ENCODE measurements around the gene UBASH3A.

UBASH3A gene

DNA sequence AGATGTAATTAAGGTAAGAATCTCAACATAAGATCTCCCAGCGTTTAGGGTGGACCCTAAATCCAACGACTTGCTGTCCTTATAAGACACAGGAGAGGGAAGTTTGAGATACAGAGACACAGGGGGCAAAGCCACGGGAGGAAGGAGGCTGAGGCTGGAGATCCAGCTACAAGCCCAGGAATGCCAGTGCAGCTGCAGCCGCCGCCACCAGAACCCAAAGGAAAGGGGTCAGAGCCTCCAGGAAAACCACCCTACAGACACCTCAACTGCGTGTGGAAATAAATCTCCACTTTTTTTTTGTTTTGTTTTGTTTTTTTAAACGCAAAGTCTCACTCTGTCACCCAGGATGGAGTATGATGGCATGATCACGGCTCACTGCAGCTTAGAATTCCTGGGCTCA, 25.3 kb upstream of the UBASH3A start:
- intact Hi-C loops (cut with DNase I; ENCODE audit: low total_unique reads) = no loop called here
- peak in 1 of 2 donors; percentile 3 for DNase-seq
- Histone ChIP-seq H3K27me3 (peaks cover 0 to 46% of the 10 kb centered on the region in 2 donors), H3K27ac (no peak overlapping the region), H3K9me3 (peaks cover 0 to 16% (median 15%) of the 10 kb centered on the region in 3 donors), H3K4me1 (no peaks in the 10 kb centered on the region), H3K4me3 (no peak overlapping the region), H3K36me3 (no peaks in the 10 kb centered on the region)
- TF ChIP-seq, protein P1, sequence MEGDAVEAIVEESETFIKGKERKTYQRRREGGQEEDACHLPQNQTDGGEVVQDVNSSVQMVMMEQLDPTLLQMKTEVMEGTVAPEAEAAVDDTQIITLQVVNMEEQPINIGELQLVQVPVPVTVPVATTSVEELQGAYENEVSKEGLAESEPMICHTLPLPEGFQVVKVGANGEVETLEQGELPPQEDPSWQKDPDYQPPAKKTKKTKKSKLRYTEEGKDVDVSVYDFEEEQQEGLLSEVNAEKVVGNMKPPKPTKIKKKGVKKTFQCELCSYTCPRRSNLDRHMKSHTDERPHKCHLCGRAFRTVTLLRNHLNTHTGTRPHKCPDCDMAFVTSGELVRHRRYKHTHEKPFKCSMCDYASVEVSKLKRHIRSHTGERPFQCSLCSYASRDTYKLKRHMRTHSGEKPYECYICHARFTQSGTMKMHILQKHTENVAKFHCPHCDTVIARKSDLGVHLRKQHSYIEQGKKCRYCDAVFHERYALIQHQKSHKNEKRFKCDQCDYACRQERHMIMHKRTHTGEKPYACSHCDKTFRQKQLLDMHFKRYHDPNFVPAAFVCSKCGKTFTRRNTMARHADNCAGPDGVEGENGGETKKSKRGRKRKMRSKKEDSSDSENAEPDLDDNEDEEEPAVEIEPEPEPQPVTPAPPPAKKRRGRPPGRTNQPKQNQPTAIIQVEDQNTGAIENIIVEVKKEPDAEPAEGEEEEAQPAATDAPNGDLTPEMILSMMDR (IDR thresholded peaks at IDR 0.05) = no peak

DNA sequence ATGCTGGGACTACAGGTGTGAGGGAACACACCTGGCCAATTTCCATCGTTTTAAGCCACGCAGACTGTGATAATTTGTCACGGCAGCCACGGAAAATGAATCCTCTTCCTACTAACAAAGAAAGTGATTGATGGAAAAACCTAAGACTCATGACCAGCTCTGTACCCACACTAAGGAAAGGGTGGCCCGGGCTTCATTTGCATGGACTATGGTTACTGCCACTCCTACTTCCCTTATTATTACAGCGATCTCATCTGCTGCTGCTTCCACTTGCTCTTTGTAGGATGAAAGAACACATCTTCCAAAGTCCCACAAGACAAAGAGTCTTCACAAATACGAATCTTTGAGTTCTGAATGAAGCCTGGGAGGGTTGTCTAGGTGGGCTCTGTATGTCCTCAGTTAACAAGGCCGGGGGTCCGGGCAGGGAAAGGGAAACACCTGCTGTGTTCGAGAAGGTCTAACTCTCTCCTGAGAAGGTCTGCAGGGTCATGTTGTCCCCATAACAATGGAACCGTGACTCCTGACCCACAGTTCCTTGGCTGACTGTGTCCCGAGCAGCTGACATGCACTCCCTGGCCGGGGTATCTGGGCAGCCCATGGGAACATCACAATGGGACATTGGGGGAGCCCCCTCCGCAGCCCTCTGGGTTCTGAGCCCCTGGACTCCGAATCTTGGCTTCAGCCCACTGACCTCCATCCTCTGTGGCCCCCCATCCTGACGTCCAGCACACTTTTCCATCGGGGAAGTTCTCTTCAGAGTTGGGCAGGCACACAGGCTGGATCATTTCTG, 24.1 kb upstream of the UBASH3A start:
- Histone ChIP-seq H3K27ac (no peak overlapping the region), H3K9me3 (peaks cover 0 to 16% (median 15%) of the 10 kb centered on the region in 3 donors), H3K27me3 (peaks cover 0 to 38% of the 10 kb centered on the region in 2 donors), H3K36me3 (no peaks in the 10 kb centered on the region), H3K4me3 (no peak overlapping the region), H3K4me1 (no peaks in the 10 kb centered on the region)
- TF ChIP-seq, protein P1 (IDR thresholded peaks at IDR 0.05) = no peak
- intact Hi-C loops (cut with DNase I; ENCODE audit: low total_unique reads) = no loop called here
- DNase-seq = peak in 1 of 2 donors; percentile 32

DNA sequence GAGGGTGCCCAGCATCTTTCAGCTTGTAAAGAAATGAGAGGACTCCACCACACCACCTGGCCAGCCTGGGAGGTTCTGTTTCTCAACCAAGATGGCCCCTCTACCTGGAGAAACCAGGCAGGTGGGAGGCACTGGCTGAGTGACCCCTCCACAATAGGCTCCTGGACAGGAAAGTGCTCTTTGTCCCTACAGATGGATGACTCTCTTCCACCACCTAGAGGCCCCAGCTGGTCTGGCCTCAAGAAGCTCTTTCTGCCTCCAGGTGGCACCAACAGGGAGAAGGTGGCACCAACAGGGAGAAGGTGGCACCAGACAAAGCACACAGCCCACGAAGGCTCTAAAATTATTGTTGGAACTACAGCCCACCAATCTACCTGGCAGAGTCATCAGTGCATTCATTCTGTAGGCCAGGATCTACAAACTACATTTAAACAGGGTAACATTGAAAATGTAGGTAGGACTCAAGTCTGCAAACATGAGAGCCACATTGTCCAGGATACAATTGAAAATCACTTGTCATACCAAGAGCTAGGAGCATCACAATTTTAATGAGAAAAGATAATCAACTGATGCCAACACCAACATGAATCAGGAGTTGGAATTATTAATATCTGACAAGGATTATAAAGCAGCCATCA, 22.2 kb upstream of the UBASH3A start:
- H3K27me3 ChIP-seq = peaks cover 0 to 26% of the 10 kb centered on the region in 2 donors
- H3K27ac ChIP-seq = no peak overlapping the region
- intact Hi-C loops (cut with DNase I; ENCODE audit: low total_unique reads) = no loop called here
- TF ChIP-seq, protein P1 (IDR thresholded peaks at IDR 0.05) = no peak
- H3K4me1 ChIP-seq = no peaks in the 10 kb centered on the region
- peaks cover 0 to 16% (median 15%) of the 10 kb centered on the region in 3 donors for H3K9me3 ChIP-seq
- H3K36me3 ChIP-seq = no peaks in the 10 kb centered on the region
- no peak for DNase-seq
- no peak overlapping the region for H3K4me3 ChIP-seq

DNA sequence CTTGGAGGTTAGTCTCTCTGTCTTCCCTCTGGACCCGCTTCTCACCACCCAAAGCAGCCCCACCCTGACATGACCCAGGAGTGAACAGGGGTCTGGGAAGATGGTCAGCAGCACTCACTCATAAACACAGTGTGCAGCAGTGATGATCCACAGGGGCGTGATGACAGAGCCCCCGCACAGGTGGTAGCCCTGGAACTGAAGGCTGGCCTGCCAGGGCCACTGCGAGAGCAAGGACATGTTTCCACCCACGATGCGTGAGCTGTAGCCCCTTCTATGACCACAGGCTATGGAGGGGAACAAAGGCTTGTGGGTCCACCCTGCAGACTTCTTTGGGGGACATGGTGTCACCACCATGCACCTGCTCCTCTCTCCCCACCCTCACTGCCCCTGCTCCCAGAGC, 20.8 kb upstream of the UBASH3A start:
- Histone ChIP-seq H3K4me1 (no peaks in the 10 kb centered on the region), H3K4me3 (no peak overlapping the region), H3K27me3 (peaks cover 0 to 25% of the 10 kb centered on the region in 2 donors), H3K9me3 (peaks cover 0 to 16% (median 15%) of the 10 kb centered on the region in 3 donors), H3K27ac (no peak overlapping the region), H3K36me3 (no peaks in the 10 kb centered on the region)
- DNase-seq = no peak
- TF ChIP-seq, protein P1 (IDR thresholded peaks at IDR 0.05) = no peak
- intact Hi-C loops (cut with DNase I; ENCODE audit: low total_unique reads) = no loop called here

DNA sequence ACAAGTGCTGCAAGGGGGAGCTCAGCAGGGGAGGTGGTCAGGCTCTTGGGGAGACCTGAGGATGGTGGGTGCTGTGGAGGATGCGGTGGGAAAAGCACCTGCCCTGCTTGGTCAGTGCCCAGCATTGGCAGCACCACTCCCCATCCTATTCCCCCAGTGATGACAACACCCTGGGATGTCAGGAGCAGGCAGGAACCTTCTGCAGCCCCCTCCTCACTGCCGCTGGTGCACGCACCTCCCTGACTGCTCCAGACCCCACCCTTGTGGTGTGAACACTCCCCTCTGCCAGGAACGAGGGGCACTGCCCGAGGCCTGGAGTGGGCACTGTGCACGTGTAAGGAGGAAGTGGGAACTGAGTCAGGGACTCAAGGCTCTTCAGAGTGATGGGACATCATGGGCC, 20.4 kb upstream of the UBASH3A start:
- Histone ChIP-seq H3K27ac (no peak overlapping the region), H3K4me3 (no peak overlapping the region), H3K4me1 (no peaks in the 10 kb centered on the region), H3K36me3 (no peaks in the 10 kb centered on the region), H3K9me3 (peaks cover 0 to 16% (median 15%) of the 10 kb centered on the region in 3 donors), H3K27me3 (peaks cover 0 to 28% of the 10 kb centered on the region in 2 donors)
- DNase-seq = no peak
- TF ChIP-seq, protein P1 (IDR thresholded peaks at IDR 0.05) = no peak
- intact Hi-C loops (cut with DNase I; ENCODE audit: low total_unique reads) = no loop called here
